22Rv1 (cell line): ENCODE results near the gene UNK.

Experiments
- H3K27ac ChIP-seq: fragments of 450-650 bp; 2 replicates; pipeline ENCODE4 v1.5.1; 2017
- CTCF ChIP-seq: fragments of 450-650 bp; IDR thresholded peaks from 2 replicates; pipeline ENCODE4 v1.5.1; 2017; ENCODE audit warnings: mild to moderate bottlenecking
- ZFX ChIP-seq: fragments of 450-650 bp; IDR thresholded peaks from 2 replicates; pipeline ENCODE4 v1.6.1; 2017; ENCODE audit warnings: antibody characterized with exemption, borderline replicate concordance

The UNK gene

GRCh38 chr17:75834928-75835653, 50.5 kb downstream of the UNK start:
- no peak overlapping the region for H3K27ac ChIP-seq
- TF ChIP-seq ZFX (no peak), CTCF (no peak)

GRCh38 chr17:75835654-75835987, 51.0 kb downstream of the UNK start:
- TF ChIP-seq CTCF (no peak), ZFX (no peak)
- H3K27ac ChIP-seq: no peak overlapping the region

DNA sequence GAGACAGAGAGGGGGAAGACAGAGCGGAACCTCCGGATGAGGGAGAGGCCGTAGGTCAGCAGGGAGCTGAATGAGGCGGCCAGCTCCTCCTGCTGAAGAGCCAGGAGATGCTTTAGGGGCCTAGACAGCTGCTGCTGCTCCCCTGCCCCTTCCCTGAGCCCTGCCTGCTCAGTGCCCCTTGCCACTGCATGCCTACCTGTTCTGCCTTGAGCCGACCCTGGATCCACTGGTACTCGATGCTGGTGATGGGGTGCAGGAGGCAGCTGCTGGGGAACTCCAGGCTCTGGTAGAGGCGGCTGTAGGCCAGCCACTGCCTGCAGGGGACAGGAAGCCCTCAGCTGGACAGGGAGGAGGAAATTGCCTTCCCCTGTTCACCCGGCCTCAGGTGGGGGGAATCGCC, 52.0 kb downstream of the UNK start:
- H3K27ac ChIP-seq: no peak overlapping the region
- TF ChIP-seq ZFX (no peak), CTCF (no peak)

GRCh38 chr17:75837899-75838298, 53.3 kb downstream of the UNK start:
- TF ChIP-seq CTCF: no peak
- no peak for TF ChIP-seq ZFX
- H3K27ac ChIP-seq: no peak overlapping the region

- H3K27ac ChIP-seq: no peak overlapping the region
- TF ChIP-seq ZFX (no peak), CTCF (no peak)
Observed at GRCh38 chr17:75838410-75838809, 53.8 kb downstream of the UNK start.

DNA sequence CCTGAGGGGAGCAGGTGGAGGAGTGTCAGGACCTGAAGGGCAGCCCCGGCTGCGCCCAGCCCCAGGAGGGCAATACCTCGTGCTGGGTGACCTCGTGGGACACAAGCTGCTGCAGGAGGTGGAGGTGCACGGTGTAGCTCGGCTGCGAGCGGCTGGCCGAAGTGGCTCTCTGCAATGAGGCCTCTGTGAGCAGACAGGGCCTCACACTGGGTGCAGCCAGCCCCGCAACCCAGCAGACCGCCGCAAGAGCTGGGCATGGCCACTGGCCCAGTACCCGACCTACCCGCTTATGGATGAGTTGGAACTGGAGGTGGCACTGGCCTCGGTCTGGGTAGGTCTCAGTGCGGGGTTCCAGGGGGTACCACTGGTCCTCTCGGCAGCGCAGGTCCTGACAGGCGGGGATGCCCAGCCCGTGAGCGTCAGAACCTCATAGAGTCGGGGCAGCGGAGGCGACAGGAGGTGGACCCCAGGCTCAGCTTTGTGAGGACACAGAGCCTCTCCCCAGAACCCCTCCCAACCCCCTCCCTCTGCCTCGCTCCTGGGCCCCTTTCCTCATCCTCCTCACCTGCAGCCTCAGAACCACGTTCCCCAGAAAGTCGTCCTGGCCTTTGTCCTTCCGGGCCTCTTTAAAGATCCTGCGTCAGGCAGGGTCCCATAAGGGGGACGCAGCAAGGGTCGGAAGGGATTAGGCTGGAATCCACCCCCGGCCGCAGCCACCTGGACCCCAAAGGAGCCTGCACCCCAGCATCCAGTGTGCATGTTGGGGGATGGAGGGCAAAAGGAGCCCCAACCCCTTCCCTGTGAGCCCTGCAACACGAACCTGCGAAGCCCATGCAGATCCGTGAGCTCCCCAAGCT, 55.6 kb downstream of the UNK start:
- no peak for TF ChIP-seq CTCF
- TF ChIP-seq ZFX: no peak
- no peak overlapping the region for H3K27ac ChIP-seq

GRCh38 chr17:75840799-75841164, 56.2 kb downstream of the UNK start:
- no peak for TF ChIP-seq ZFX
- TF ChIP-seq CTCF: no peak
- H3K27ac ChIP-seq: no peak overlapping the region
